Kidney (tissue), 14 donors: ENCODE data around the gene HDAC9. TPM values are rescaled to one million over a fixed set of nuclear protein-coding genes. Genes with fewer than 3 reads are reported as not detected.

Experiments
- DNase-seq, 5 donors: peaks; one replicate each; pipeline ENCODE4 v3.0.0-alpha.2; 2013 to 2020
- FAIRE-seq: peaks from 2 replicates; lab custom pipeline; 2012; peaks lifted over from hg19 to GRCh38; lab: Jason Lieb, UNC
- H3K27ac ChIP-seq, 2 donors: one replicate each; pipeline ENCODE4 v1.7.0; 2013; ENCODE audit warnings: low read depth in 2 of 2, low read length in 2 of 2, inconsistent platforms in 1 of 2
- H3K27me3 ChIP-seq: one replicate; pipeline ENCODE4 v1.7.1; 2013; ENCODE audit warnings: low read length, inconsistent platforms; ENCODE audit not compliant: control insufficient read depth, insufficient read depth
- H3K36me3 ChIP-seq, 3 donors: one replicate each; pipeline versions ENCODE4 v1.7.0 to v1.7.1; 2013; ENCODE audit warnings: low read length in 3 of 3, control low read depth in 1 of 3, inconsistent platforms in 1 of 3; ENCODE audit not compliant: insufficient read depth in 3 of 3, control insufficient read depth in 2 of 3
- H3K4me1 ChIP-seq, 3 donors: one replicate each; pipeline versions ENCODE4 v1.7.0 to v1.7.1; 2013; ENCODE audit warnings: low read length in 3 of 3, inconsistent platforms in 1 of 3, low read depth in 1 of 3; ENCODE audit not compliant: control insufficient read depth in 2 of 3, insufficient read depth in 2 of 3
- H3K4me3 ChIP-seq, 3 donors: one replicate each; pipeline versions ENCODE4 v1.7.0 to v1.8.1; 2013; ENCODE audit warnings: low read length in 3 of 3, control low read depth in 1 of 3, inconsistent platforms in 1 of 3
- H3K9ac ChIP-seq, 3 donors: one replicate each; pipeline versions ENCODE4 v1.7.0 to v1.7.1; 2013; ENCODE audit warnings: low read length in 3 of 3, control low read depth in 1 of 3, inconsistent platforms in 1 of 3
- H3K9me3 ChIP-seq, 3 donors: one replicate each; pipeline versions ENCODE4 v1.7.0 to v1.7.1; 2013; ENCODE audit warnings: low read length in 3 of 3, control low read depth in 1 of 3, inconsistent platforms in 1 of 3; ENCODE audit not compliant: control insufficient read depth in 2 of 3, insufficient read depth in 1 of 3
- intact Hi-C: fragments of 100-400 bp; cut with DNase I; formaldehyde crosslinking; loops from one replicate; pipeline ENCODE4 v1.11.1; 2022
- polyA plus RNA-seq: library from polyadenylated mRNA; stranded (reverse); fragments of 350-450 nt; fragmentation: Illumina TruSeq; extraction: RNeasy Lipid Tissue Mini Kit (QIAGEN cat#74804); gene quantifications from one replicate; pipeline ENCODE4 v1.2.3, GENCODE V29; 2014; ENCODE audit warnings: low read depth, low replicate concordance; ENCODE audit not compliant: insufficient read depth
- total RNA-seq: library from RNA; stranded (reverse); fragmentation: NEBNext Ultra II Directional; extraction: Animal tissue kit (Norgen Biotek cat#: 25700); gene quantifications from one replicate; pipeline ENCODE4 v1.2.1, GENCODE V29; 2021
- TF ChIP-seq, protein P1 (sequence below): IDR thresholded peaks from 3 replicates; pipeline ENCODE4 v1.5.1; 2012; ENCODE audit warnings: mild to moderate bottlenecking, moderate library complexity, borderline replicate concordance; ENCODE audit not compliant: insufficient read depth; ENCODE audit errors: extremely low read depth
- donor health status: control.
- donor health status: control.
- donor health status: control.
- donor health status: control.
- donor health status: control.
- donor health status: DM: yes; HTN: yes; CAD: no.
- donor health status: Normal renal cell carcinoma (clear cell type).

HDAC9 gene
- total and polyA plus RNA-seq, 2 donors from 2014 or later = 2.1 to 22.1 TPM

DNA sequence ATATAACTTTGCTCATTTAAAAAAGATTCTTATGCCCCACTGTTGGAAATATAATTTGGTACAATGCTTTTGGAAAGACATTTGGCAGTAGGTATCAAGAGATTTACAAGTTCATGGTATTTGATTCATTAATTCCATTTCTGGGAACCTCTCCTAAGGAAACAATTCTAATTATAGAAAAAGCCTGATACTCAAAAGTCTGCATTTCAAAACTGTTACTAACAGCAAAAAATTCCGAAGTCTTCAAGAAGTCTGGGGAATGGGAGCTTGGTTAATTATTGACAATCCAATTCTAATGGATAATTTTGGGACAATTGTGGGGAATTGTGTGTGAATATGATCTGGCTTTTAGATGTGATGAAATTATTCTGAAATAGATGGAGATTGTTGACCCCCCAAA lies 59.6 kb downstream of the HDAC9 start:
- Histone ChIP-seq H3K36me3 (no peaks in the 10 kb centered on the region), H3K9ac (no peak overlapping the region), H3K27me3 (no peaks in the 10 kb centered on the region), H3K4me3 (no peak overlapping the region), H3K27ac (no peak overlapping the region), H3K4me1 (no peaks in the 10 kb centered on the region), H3K9me3 (no peaks in the 10 kb centered on the region)
- intact Hi-C loops = no loop called here
- DNase-seq (no peak), FAIRE-seq (no peak)
- TF ChIP-seq, protein P1, sequence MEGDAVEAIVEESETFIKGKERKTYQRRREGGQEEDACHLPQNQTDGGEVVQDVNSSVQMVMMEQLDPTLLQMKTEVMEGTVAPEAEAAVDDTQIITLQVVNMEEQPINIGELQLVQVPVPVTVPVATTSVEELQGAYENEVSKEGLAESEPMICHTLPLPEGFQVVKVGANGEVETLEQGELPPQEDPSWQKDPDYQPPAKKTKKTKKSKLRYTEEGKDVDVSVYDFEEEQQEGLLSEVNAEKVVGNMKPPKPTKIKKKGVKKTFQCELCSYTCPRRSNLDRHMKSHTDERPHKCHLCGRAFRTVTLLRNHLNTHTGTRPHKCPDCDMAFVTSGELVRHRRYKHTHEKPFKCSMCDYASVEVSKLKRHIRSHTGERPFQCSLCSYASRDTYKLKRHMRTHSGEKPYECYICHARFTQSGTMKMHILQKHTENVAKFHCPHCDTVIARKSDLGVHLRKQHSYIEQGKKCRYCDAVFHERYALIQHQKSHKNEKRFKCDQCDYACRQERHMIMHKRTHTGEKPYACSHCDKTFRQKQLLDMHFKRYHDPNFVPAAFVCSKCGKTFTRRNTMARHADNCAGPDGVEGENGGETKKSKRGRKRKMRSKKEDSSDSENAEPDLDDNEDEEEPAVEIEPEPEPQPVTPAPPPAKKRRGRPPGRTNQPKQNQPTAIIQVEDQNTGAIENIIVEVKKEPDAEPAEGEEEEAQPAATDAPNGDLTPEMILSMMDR = no peak

DNA sequence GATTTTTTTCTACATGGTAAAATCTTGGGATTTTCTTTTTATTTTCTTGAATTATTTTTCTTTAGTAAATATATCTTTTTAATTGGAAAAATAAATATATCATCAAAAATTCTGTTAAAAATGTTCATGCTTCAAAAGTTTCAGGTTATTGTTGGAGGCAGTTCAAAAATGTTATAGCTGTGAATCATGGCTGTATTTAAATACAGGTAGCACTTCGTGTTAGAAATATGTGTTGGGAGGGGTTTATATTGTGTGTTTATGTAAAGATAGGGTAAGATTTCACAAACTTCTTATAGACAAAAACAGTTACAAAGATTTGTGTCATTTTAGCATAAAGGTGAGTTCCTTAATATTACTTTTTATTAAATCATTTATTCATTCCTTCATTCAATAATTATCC lies 60.4 kb downstream of the HDAC9 start:
- H3K36me3 ChIP-seq = no peaks in the 10 kb centered on the region
- H3K27ac ChIP-seq = no peak overlapping the region
- intact Hi-C loops = no loop called here
- no peak for FAIRE-seq
- TF ChIP-seq, protein P1 = no peak
- H3K4me3 ChIP-seq = no peak overlapping the region
- DNase-seq = no peak
- no peak overlapping the region for H3K9ac ChIP-seq
- H3K4me1 ChIP-seq = no peaks in the 10 kb centered on the region
- H3K27me3 ChIP-seq = no peaks in the 10 kb centered on the region
- no peaks in the 10 kb centered on the region for H3K9me3 ChIP-seq

DNA sequence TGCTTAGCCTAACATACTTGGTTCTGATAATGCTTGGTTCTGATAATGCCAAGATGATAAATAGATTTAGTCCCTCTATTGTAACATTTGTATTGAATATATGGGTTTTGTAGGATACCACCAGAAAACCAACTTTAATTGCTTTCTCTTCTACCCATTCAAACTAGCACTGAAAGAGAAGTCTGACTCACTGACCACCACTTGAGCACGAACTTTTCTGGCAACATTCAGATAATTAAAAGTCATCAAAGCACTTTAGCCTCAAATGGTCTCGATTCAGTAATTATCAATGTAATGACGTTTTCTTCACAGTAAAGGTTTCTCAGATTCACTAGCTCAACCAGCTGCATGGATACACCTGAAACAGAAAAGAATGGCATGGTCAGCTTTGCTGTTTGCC lies 63.0 kb downstream of the HDAC9 start:
- H3K27me3 ChIP-seq = no peaks in the 10 kb centered on the region
- no peaks in the 10 kb centered on the region for H3K4me1 ChIP-seq
- no peaks in the 10 kb centered on the region for H3K36me3 ChIP-seq
- intact Hi-C loops = no loop called here
- H3K9ac ChIP-seq = no peak overlapping the region
- no peak overlapping the region for H3K4me3 ChIP-seq
- FAIRE-seq (no peak), DNase-seq (no peak)
- no peak overlapping the region for H3K27ac ChIP-seq
- no peaks in the 10 kb centered on the region for H3K9me3 ChIP-seq
- TF ChIP-seq, protein P1 = no peak

DNA sequence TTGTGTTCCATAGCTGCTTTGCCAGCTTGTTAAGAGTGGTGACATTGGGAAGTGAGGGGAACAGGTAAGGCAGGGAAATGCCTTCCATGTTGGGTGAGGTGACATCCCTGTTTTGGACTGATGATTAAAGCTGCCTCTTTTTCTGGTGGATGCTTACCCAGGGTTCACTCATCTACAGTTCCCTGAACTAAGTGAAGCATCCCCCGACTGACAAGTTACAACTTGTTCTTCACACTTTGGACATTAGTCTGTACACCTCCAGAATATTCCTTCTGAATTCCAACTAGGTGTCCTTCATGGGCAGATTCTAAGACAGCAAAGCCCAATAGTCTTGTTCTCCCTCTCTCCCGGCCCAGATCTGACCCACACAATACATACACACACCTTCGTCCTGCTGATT lies 63.4 kb downstream of the HDAC9 start:
- FAIRE-seq (no peak), DNase-seq (no peak)
- Histone ChIP-seq H3K27ac (no peak overlapping the region), H3K4me3 (no peak overlapping the region), H3K9me3 (no peaks in the 10 kb centered on the region), H3K9ac (no peak overlapping the region), H3K4me1 (no peaks in the 10 kb centered on the region), H3K36me3 (no peaks in the 10 kb centered on the region), H3K27me3 (no peaks in the 10 kb centered on the region)
- TF ChIP-seq, protein P1 = no peak
- intact Hi-C loops = no loop called here
